Coronary artery (tissue), 2 donors: ENCODE measurements around the gene B3GAT1.

Experiments used
- DNase-seq: peaks from one replicate; pipeline ENCODE4 v3.0.0-alpha.2; 2017; ENCODE audit warnings: low spot score
- H3K27ac ChIP-seq, 2 donors: fragments of 200-600 bp; sonication (generic); one replicate each; pipeline ENCODE4 v1.5.1; 2016 to 2019
- H3K4me3 ChIP-seq: fragments of 200-600 bp; sonication (generic); 2 replicates; pipeline ENCODE4 v1.5.1; 2016; ENCODE audit warnings: mild to moderate bottlenecking, moderate library complexity
- TF ChIP-seq, protein P1 (sequence below): fragments of 200-600 bp; sonication (generic); IDR thresholded peaks from one replicate; pipeline ENCODE4 v1.5.1; 2019; ENCODE audit warnings: antibody characterized with exemption

The B3GAT1 gene

DNA sequence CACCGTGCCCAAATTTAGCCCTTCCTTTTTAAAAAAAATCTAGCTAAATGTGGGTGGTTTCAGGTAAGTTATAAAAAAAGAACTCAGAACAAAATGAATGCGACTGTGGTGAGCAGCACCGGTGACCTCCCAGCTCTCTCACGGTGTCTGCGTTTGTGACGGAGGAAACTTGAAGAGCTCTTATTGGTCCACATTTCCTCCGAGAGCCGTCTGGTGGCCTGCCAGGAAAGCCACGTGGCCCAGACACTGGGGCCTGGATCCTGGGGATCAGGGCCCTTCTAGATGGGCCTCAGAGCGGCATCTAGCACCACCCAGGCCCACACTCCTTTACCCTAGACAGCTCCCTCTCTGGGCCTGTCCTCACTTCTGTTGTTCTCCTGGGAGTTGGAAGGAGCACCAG lies 39.5 kb downstream of the B3GAT1 start:
- H3K4me3 ChIP-seq, result no peak overlapping the region
- no peak overlapping the region for H3K27ac ChIP-seq
- TF ChIP-seq, protein P1, sequence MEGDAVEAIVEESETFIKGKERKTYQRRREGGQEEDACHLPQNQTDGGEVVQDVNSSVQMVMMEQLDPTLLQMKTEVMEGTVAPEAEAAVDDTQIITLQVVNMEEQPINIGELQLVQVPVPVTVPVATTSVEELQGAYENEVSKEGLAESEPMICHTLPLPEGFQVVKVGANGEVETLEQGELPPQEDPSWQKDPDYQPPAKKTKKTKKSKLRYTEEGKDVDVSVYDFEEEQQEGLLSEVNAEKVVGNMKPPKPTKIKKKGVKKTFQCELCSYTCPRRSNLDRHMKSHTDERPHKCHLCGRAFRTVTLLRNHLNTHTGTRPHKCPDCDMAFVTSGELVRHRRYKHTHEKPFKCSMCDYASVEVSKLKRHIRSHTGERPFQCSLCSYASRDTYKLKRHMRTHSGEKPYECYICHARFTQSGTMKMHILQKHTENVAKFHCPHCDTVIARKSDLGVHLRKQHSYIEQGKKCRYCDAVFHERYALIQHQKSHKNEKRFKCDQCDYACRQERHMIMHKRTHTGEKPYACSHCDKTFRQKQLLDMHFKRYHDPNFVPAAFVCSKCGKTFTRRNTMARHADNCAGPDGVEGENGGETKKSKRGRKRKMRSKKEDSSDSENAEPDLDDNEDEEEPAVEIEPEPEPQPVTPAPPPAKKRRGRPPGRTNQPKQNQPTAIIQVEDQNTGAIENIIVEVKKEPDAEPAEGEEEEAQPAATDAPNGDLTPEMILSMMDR, result no peak
- no peak for DNase-seq

DNA sequence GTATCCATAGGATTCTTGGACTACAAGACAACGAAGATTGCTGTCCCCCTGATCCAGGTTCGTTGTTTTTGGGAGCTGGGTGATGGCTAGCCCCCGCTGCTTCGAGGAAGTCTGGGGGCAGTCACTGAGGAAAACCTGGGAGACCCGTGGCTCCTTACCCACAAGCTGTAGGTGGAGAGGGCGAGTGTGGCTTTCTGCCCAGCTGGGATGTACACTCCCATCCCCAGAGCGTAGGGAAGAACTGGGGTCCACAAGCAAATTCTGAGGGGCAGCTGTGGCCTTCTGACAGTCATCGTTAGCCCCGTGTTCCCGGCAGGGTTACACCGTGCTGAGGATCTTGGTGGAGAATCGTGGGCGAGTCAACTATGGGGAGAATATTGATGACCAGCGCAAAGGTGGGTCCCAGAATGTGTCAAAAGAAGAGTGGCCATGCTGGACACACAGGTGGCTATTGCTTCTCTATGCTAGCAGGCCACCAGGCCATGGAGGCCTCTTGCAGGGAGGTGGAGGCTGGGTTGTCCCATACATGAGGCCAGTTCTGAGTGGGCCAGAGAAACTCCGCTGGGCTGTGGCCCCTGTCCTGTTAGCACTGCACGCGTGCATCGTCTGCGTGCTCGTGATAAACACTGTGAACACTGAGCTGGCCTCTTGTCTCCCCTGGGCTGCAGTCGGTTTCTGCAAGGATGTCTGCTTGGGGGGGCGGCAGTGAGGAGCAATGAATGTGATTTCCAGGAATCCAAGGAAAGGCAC lies 40.4 kb downstream of the B3GAT1 start:
- TF ChIP-seq, protein P1, result no peak
- no peak for DNase-seq

DNA sequence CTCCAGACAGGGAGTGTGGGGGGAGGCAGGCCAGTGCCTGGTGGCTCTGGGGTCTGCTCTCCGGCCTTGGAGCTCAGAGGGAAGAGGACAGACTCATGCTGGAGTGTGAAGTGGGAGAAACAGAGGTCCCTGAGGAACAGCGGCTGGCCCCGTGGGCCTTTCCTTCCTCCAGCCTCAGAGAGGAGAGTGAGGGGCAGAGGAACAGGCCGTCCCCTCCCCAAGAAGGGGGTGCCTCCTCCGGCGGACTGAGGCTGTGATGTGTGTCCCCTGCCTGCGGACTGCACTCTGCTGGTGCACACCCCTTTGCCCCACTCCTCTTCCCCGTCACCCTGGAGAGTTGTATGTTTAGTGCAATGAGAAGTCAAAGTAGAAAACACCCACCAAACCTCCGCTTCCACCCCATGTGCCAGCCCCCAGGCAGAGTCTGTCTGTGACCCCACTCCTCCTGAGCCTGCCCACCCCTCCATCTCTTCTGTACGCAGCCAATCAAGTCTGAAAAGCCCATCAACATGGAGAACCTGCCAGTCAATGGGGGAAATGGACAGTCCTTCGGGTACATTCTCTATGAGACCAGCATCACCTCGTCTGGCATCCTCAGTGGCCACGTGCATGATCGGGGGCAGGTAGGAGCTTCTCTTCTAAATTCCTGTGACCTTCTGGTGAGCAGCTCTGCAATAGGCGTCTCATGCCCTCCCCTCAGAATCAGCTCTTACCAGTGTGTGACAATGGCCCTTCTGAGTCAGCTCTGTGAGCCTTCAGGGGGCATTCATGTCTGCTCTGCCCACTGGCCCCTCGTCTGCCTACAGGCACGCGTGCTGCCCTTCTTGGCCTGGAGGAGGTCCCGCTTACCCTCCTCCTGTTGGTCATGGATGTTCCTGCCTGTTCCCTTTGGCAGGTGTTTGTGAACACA lies 41.3 kb downstream of the B3GAT1 start:
- TF ChIP-seq, protein P1, result no peak
- Histone ChIP-seq H3K4me3 (no peak overlapping the region), H3K27ac (no peak overlapping the region)
- no peak for DNase-seq

More for the DNA sequence above, 40.4 kb downstream of the B3GAT1 start:
- H3K4me3 ChIP-seq, result no peak overlapping the region
- no peak overlapping the region for H3K27ac ChIP-seq

DNA sequence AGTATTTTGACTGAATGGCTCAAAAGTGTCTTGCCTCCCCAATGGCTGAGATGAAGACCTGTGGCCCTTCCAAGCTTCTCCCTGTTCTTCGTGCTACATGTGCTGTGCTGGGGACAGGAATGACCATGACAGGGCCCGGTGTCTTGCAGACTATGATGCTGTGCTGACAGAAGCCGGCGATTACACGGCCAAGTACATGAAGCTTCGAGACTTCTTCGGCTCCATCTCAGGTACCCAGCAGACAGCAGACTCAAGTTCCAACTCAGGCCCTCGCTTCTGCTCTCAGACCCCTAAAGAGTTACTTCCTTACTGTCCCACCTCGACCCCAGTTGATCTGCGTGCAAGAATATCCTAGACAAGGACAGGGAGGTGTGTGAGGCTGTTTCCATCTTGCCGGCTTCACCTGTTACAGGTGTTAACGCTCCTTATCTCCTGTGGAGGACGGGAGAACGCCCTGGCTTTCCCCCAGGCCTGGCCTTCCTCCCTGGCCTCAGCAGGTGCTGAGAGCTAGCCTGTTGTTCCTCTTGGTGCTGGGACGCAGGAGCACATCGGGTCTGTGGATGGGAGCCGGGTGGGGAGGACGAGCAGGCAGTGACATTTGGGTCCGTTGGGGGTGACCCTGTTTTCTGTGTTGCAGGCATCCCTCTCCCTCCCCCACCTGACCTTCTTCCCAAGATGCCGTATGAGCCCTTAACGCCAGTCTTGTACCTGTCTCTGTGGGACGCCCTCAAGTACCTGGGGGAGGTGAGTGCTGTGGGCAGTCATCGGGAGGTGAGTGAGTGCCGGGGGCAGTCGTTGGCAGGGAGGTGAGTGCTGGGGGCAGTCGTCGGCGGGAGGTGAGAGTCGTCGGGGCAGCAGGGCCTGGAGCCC lies 42.2 kb downstream of the B3GAT1 start:
- TF ChIP-seq, protein P1, result no peak
- Histone ChIP-seq H3K27ac (no peak overlapping the region), H3K4me3 (no peak overlapping the region)
- no peak for DNase-seq

DNA sequence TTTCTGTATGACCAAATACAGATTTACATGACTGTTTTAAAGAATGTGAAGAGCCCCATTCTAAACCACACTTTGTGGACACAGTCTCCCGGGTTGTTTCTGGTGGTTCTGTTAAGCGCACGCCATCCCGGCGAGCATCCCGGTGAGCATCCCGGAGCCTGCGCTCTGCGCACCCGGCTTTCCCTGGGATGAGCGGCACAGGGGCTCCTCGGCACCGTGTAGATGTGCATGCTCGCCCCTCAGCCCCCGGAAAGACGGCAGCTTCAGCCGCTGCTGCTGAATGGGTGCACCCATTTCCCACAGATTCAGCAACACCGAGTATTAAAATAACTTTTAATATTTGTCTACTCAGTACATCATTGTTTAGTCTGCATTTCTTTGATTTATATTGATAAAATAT lies 44.3 kb downstream of the B3GAT1 start:
- no peak for DNase-seq
- H3K27ac ChIP-seq, result no peak overlapping the region
- no peak overlapping the region for H3K4me3 ChIP-seq
- TF ChIP-seq, protein P1, result no peak

DNA sequence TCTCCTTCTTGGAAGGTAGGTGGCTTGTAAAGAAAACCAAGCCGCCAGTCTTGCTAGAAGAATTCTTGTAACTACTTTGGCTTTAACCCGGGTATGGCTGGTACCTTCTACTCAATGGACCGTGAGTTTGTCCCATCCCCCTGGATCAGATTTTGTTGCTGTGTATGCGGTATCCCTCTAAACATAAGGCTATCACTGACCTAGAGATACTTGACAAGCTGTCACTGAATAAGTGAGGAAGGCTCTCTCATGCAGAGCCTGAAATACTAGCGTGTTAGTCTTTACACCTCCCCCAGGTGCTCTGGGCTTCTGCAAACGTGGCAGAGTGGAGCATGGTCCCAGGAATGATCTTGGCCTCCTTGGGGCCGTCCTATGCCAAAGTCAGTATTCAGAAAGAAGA lies 45.8 kb downstream of the B3GAT1 start:
- no peak for DNase-seq
- no peak overlapping the region for H3K4me3 ChIP-seq
- H3K27ac ChIP-seq, result no peak overlapping the region
- TF ChIP-seq, protein P1, result no peak
